RPMI8226 (cell line): Measurements from ENCODE around the gene NYAP2.

ENCODE experiments used
- DNase-seq: peaks from one replicate; pipeline ENCODE4 v3.0.0-alpha.2; 2015

Gene NYAP2

DNA sequence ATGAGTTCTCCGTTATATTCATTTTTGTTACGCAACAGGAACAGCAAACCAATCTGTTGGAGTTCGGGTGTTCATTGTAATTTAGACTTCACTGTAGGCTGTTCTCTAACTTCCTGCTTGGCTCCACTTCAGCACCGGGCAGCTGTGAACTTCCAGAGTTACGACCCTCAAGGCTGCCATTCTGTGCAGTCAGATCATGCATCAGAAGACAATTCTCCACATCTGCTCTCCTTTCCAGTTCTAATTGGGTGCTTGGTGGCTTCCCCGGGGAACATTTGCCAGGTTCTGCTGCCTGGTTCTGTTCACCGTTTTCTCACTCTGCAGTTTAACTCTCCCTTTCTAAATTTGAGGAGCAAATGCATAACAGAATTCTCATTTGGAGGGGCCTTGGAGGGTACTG, 237.7 kb downstream of the NYAP2 start:
- no peak for DNase-seq

DNA sequence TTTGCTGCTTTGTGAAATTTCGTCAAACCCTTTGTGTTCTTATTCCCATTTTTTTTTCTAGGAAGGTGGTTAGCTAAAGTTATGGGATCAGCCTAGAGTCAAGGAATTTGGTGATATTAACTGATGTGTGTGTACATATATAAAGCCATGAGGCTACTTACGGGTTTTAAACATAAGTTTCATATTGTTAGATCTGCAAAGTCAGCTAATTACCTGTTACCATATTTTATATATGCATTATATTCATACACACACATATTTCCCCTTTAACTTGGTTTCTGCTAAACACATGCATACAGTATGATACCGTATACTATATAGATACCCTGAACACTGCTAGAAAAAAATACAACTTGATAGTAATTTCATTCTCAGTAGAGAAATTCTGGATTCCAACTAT, 241.0 kb downstream of the NYAP2 start:
- no peak for DNase-seq

DNA sequence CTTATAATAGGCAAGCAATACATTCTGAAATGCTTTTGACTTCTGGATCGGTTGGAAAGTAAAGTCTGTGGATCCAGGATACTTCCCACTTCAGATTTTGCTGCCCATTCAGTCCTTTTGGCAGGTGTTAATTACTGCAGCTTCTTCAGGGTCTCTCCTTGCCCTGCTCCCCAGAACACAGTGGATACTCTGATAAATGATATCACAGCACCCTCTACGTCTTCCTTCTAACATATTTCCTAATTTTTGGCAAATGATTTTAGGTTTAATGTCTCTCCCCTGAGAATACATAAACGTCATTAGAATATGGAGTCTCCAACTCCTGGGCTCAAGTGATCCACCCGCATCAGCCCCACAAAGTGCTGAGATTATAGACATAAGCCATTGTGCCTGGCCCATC, 249.8 kb downstream of the NYAP2 start:
- no peak for DNase-seq

DNA sequence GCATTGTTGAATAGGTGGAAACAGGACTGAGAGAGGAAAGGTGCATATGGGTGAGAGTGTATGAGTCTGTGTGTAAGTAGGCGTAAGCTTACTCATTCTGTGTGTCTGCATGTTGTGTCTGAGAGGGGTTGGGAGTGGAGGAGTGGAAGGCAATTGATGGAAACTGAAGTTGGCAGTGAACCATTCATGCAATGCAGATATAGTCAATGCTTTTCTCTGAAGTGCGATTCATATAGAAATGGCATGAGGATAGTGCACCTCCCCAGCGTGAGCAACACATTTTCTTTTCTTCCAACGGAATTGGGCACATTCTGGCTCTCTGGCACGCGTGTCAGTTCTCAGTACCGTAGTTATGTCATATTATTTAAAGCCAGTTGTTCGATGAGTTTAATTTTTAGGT, 250.5 kb downstream of the NYAP2 start:
- no peak for DNase-seq

DNA sequence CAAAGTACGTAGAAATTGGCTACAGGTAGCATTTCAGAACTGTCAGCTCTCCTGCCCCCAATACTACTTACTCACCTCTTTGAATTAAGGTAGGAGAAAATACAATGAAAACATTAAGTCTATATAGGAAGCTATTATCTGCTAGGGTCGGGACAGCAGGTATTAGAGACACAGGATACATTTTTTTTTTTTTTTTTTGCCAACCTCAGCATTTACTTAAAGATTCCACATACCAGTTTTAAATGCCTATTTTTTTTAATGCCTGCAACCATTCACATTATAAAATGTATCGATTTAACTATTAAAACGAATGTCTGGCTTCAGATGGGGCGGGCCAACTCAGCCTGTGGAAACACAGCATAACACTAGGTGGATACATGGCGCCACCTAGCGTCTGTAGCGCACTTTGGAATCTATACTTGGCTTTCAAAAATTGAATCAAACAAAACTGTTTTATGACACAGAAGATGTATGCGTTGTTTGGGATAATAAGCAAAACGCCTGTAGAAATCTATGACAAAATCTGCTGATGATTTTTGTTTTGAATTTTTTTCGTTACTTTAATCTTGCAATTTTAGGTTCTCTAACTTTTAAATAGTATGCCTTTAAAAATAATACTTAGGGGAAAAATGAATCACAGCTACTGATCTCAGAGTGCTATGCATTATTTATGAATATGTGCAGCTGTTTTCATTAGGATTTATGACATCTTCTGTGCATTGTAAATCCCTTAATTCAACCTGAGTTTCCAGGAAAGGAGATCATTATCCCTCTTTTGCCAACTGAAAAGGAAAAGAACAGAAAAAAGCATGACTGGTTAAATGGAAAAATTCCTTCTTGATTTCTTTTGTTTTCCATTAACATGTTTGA, 261.0 kb downstream of the NYAP2 start:
- peak; percentile 72 for DNase-seq

DNA sequence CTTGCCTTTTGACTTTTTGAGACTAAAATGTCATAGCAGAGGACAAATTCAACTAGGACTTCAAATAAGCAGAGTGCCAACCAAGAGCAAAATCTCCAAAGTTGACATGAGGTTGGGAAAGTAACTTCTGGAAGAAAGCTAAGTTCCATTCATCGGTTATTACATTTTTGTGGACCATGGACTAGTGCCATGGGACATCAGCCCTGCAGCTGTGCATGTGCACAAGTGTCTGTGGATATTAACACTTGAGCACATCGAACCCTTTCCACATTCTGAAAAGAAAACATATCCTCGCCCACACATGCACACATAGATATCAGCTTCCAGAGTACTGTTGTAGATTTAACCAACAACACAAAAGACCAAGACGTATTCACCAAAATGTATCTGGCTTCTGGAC, 262.6 kb downstream of the NYAP2 start:
- DNase-seq = no peak

DNA sequence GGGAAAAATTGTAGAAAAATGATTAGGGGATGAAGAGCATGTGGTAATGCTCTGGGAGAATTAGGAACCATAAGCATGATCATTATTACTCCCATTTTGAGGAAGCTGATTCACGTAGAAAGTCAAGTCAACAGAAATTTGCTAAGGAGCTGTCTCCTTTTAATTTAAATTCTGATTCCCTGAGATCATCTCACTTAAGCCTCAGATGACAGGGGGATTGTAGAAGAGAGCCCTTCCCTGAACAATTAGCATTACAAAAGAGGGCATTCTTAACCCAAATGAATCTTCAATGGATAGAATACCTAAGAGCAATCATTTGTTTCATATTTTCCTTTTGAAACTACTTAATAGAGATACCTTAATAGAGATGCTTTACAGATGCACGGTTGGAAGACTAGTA, 267.9 kb downstream of the NYAP2 start:
- no peak for DNase-seq

DNA sequence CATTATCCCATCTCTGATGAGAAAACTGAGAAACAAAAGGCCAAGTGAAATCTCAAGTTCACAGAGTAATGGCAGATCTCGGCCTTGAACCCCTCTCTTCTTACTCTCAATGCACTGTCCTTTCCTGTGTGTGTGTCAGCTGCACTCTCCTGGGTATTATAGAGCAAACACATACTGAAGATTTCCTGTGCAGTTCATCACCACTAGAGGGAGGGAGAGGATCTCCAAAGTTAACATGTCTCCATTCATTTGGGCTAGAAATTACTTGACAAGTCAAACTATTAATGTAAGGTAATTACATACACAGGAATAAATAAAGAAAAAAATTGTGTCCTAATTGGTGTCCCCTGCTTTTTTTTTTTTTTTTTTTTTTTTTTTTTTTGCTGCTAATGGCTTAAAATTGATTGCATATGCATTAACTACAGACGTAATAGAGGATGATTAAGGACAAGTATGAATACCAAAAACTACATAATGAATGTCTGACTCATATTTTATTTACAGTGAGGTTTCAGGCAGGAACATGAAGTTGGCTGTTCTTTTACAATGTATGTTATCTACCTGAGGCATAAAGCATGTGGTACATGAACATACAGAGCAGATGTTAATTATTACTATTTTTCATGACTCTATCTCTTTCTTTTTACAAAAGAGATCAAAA, 269.2 kb downstream of the NYAP2 start:
- peak; percentile 37 for DNase-seq

DNA sequence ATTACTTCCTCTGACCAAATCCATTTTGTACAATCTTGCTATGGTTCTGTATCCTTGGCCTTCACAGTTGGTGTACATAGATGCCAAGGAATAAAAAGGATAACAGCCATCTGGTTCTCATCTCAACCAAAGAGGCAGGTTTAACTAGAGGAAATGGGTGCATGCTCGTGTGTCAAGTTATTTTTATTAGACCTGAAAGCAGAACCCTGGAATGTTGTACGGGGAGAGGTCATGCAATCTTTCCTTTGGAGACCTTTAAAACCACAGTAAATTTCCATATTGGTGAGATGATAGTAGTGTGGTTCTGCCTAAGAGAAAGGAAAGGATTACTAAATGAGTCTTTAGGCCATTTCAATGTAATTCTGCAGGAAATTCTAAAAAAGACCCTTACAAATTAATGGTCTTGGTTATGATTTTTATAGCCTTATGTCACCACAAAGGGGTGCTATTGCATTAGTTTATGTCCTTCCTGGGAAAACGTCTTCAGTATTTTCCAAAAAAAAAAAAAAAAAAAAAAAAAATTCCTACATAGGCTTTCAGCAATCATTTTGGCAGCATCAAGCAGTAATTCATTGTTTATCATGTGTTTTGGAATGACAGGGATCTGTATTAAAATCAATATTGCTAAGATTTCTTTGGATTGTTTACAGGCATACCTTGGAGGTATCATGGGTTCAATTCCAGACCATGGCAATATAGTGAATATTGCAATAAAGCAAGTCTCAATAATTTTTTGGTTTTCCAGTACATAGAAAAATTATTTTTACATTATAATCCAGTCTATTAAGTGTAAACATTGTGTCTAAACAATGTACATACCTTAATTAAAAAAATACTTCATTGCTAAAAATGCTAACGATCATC, 270.8 kb downstream of the NYAP2 start:
- no peak for DNase-seq

DNA sequence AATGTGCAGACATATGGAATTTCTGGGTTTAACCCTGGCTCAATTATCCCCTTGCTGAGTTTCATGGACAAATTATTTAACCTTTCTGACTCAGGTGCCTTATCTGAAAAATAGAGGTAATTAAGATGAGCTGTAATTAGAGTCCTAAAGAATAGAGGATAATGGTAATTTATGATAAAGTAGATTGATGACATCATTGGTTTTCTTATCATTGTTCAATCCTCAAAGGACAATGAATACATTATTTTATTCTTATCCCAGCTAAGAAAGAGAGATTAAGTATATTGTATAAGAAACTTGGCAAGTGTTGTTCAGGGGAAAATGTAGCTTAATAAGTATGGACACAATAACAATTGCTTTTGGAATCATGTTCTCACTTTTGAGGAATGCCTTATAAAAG, 279.3 kb downstream of the NYAP2 start:
- DNase-seq = no peak

DNA sequence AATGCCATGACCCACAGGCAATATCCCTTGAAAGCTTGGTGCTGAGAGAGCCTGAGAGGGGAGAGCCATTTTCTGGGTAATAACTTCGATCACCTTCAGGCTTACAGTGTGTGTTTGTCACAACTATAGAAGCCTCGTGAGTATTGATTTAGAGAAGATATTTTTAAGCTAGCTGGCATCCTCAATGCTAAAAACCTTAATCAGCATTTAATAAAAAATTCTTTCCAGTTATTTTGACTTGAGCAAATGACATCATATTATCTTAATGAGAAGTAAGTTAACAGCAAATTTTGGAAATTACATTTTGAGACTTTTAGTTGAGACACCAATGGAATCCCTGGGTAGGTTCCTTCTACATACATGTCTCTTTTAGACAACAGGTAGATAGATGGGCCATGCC, 283.7 kb downstream of the NYAP2 start:
- no peak for DNase-seq

DNA sequence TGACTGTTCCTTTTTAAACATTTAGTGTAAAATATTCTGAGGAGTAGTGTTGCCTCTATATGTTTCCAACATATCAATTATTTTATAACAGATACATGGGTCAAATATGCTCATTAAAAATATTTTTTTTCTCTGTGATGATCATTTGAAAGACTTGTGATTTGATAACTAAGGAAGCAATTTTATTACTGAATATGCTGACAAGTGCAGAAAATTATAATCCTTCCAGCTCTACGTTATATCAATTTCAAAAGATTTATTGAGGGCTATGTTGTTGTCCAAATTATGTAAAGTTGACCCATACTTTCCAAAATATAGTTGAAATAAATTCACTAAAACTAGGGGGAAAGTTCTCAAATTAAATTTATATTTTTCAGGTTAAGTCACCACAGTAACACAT, 290.6 kb downstream of the NYAP2 start:
- DNase-seq = no peak

DNA sequence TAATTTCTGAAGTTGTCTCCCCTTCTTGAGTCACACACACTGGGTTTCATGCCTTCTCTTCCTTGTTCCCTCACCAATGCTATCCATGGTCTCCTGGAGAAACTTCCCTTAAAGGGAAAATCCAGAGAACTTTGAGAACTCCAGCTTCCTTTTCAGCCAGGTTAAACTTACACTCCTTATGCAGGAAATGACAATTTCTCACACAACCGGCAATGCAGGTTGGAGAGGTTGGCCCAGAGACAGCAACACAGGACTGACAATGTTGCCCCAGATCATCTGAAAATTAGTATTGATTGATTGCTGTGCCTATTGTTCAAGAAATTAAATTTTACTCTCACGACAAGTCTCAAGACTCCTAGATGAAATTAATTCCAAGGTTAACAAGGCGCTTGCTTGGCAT, 292.2 kb downstream of the NYAP2 start:
- no peak for DNase-seq

DNA sequence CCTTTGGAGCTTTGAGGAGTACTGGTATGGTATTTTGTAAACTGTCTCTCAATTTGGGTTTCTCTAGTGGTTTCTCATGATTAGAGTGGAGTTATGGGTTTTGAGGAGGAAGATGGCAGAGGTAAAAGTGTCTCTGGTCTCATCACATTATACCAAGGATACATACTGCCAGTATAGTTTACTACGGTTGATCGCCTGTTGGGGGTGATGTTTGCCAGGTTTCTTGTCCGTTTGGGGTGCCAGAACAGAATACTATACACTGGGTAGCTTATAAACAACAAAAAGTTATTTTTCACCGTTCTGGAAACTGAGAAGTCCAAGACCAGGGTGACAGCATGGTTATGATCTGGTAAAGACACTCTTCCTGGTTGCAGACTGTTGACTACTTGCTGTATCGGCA, 293.7 kb downstream of the NYAP2 start:
- DNase-seq = no peak

DNA sequence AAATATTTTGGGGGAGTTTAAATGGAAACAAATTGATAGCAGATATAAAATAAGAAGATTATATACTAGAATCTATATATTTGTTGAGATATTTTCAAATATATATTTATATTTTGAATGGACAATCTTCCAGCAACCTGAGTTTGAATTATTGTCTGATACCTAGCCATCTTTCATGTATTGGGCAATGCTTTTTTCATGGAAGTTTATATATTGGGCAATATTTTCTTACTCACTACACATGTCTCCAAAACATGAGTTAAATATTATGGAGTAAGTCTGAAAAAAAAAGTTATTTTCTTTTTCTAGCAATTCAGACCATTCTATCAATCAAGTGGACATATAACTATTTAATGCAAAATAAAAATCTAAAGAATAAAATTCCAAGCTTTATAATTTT, 295.2 kb downstream of the NYAP2 start:
- no peak for DNase-seq

DNA sequence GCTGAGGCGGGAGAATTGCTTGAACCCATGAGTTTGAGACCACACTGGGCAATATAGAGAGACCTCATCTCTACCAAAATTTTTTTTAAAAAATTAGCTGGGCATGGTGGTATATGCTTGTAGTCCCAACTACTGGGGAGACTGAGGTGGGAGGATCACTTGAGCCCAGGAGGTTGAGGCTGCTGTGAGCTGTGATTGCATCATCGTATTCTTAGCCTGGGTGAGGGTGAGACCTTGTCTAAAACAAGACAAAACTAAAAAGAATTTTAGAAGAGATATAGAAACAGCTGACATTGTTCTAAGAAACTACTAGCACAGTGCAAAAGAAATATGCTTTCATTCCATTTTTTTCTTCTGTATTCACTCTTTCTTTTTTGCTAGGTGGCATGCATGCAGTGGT, 298.4 kb downstream of the NYAP2 start:
- DNase-seq = no peak
